ENCODE measurements around the gene KCNG2. TPM values are rescaled to one million over a fixed set of nuclear protein-coding genes. Genes with fewer than 3 reads are reported as not detected.

KCNG2 gene
- total and polyA plus RNA-seq, 7 experiments from 2014 or later: not detected

DNA sequence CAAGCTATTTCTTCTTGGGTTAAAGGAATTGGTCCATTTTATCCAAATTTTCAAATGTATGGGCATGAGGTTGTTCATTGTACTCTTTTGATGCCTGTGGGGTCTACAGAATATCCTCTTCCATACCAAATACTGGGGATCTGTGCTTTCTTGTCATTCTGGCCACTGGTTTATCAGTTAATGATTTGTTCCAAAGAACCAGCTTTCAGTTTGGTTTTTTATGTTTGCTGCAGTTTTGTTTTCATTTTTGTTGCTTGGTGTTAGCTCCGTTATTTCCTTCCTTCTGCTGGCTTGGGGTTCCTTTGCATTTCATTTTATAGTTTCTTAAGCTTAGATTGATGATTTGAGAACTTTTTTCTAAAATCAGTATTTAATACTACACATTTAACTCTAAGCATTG is 108.3 kb downstream of the KCNG2 start:
- Mint-ChIP-seq H3K27me3 (no peaks in the 10 kb centered on the region), H3K9me3 (peaks cover 0 to 12% (median 0%) of the 10 kb centered on the region in 11 donors), H3K36me3 (peaks cover 15 to 48% (median 25%) of the 10 kb centered on the region in 5 donors), H3K27ac (peak overlapping the region in 6 of 9 donors; percentile 1 to 73 (median 42)), H3K4me3 (no peak overlapping the region), H3K4me1 (peaks cover 0 to 22% (median 5%) of the 10 kb centered on the region in 7 donors)
- intact Hi-C loops (cut with micrococcal nuclease): no loop called here
- Histone ChIP-seq H3K4me3 (ENCODE audit: low read length) (no peak overlapping the region), H3K27me3 (ENCODE audit: control insufficient read depth in 2 of 2, insufficient read depth in 2 of 2, low read length in 2 of 2) (no peaks in the 10 kb centered on the region), H3K4me1 (ENCODE audit: control insufficient read depth in 2 of 2, insufficient read depth in 2 of 2, low read length in 2 of 2) (no peaks in the 10 kb centered on the region), H3K36me3 (ENCODE audit: control insufficient read depth in 2 of 3, insufficient read depth in 3 of 3, low read length in 3 of 3) (peaks cover 0 to 28% (median 0%) of the 10 kb centered on the region in 3 experiments), H3K27ac (ENCODE audit: low read depth, low read length) (no peak overlapping the region), H3K9me3 (ENCODE audit: control insufficient read depth in 2 of 3, low read length in 3 of 3) (no peaks in the 10 kb centered on the region)
- POLR2A ChIA-PET: no interaction called here
- DNase-seq (no peak), ATAC-seq (no peak)
- CTCF ChIA-PET: no interaction called here

DNA sequence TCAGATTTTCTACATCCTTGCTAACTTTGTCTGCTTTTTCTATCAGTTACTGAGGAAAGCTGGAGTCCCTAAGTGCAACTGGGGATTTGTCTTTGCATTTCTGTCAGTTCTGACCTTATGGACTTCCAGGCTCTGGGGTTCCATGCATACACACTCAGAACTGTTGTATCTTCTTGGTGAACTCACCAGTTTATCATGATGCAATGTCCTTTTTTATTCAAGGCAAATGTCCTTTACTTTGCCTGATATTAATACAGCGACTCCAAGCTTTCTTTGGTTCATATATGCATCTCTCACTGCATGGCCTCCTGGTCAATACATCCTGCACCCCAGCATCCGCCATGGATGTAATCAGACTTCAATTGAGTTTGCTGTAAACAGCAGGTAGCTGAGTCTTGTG is 109.0 kb downstream of the KCNG2 start:
- Histone ChIP-seq H3K27me3 (ENCODE audit: control insufficient read depth in 2 of 2, insufficient read depth in 2 of 2, low read length in 2 of 2) (no peaks in the 10 kb centered on the region), H3K4me1 (ENCODE audit: control insufficient read depth in 2 of 2, insufficient read depth in 2 of 2, low read length in 2 of 2) (peaks cover 0 to 1% of the 10 kb centered on the region in 2 donors), H3K36me3 (ENCODE audit: control insufficient read depth in 2 of 3, insufficient read depth in 3 of 3, low read length in 3 of 3) (peaks cover 0 to 28% (median 0%) of the 10 kb centered on the region in 3 experiments), H3K4me3 (ENCODE audit: low read length) (no peak overlapping the region), H3K27ac (ENCODE audit: low read depth, low read length) (no peak overlapping the region), H3K9me3 (ENCODE audit: control insufficient read depth in 2 of 3, low read length in 3 of 3) (no peaks in the 10 kb centered on the region)
- Mint-ChIP-seq H3K27me3 (no peaks in the 10 kb centered on the region), H3K27ac (no peak overlapping the region), H3K4me1 (peaks cover 0 to 22% (median 5%) of the 10 kb centered on the region in 7 donors), H3K4me3 (no peak overlapping the region), H3K9me3 (peaks cover 0 to 11% (median 0%) of the 10 kb centered on the region in 11 donors), H3K36me3 (peaks cover 13 to 47% (median 23%) of the 10 kb centered on the region in 5 donors)
- intact Hi-C loops (cut with micrococcal nuclease): no loop called here
- DNase-seq: peak in 1 of 9 donors; percentile 7
- CTCF ChIA-PET: no interaction called here
- ATAC-seq: no peak
- POLR2A ChIA-PET: no interaction called here

DNA sequence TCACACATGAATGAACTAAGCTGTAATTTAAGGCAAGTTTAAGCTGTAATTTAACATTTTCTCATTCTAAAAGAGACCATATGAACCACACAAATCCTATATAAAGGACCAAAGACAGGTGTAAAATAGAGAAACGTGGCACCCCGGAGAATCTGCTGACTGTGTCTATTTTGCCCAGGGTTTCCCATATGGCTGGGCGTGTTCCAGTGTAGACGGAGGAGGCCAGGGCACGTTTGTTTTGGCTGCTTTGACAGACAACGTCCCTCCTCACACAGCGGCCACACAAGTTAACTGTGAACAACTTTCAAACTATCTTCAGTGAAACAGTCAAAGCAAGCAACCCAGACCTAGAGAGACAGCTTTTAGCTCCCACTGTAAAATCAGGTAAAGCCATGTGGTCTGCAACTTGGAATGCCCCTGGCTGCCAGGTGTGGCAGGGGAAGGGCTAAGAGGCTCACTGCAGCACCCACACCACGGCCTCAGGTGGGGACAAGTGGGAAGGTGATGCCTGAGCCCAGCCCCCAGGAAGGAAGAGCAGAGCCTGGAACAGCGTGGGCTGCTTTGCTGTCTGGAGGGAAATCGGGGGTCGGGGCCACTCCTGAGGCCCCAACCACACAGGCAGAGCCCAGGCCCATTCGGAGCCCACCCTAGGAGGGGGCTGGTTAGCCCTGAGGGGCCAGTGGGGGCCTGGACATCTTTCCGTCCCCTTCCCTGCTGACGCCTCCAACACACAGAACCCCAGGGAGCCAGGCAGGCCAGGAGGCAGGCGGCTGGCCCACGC is 113.0 kb downstream of the KCNG2 start:
- Mint-ChIP-seq H3K27me3 (no peaks in the 10 kb centered on the region), H3K9me3 (peaks cover 0 to 9% (median 0%) of the 10 kb centered on the region in 11 donors), H3K4me1 (peaks cover 18 to 47% (median 31%) of the 10 kb centered on the region in 7 donors), H3K4me3 (peak overlapping the region in 1 of 10 donors; percentile 59), H3K27ac (no peak overlapping the region), H3K36me3 (peaks cover 9 to 55% (median 22%) of the 10 kb centered on the region in 5 donors)
- DNase-seq (no peak), ATAC-seq (no peak)
- peaks cover 0 to 16% (median 0%) of the 10 kb centered on the region in 3 experiments for H3K36me3 ChIP-seq (ENCODE audit: control insufficient read depth in 2 of 3, insufficient read depth in 3 of 3, low read length in 3 of 3)
- peaks cover 0 to 20% of the 10 kb centered on the region in 2 donors for H3K4me1 ChIP-seq (ENCODE audit: control insufficient read depth in 2 of 2, insufficient read depth in 2 of 2, low read length in 2 of 2)
- POLR2A ChIA-PET: no interaction called here
- H3K4me3 ChIP-seq (ENCODE audit: low read length): no peak overlapping the region
- H3K27me3 ChIP-seq (ENCODE audit: control insufficient read depth in 2 of 2, insufficient read depth in 2 of 2, low read length in 2 of 2): no peaks in the 10 kb centered on the region
- no peak overlapping the region for H3K27ac ChIP-seq (ENCODE audit: low read depth, low read length)
- no peaks in the 10 kb centered on the region for H3K9me3 ChIP-seq (ENCODE audit: control insufficient read depth in 2 of 3, low read length in 3 of 3)
- intact Hi-C loops (cut with micrococcal nuclease): no loop called here
- CTCF ChIA-PET: no interaction called here

DNA sequence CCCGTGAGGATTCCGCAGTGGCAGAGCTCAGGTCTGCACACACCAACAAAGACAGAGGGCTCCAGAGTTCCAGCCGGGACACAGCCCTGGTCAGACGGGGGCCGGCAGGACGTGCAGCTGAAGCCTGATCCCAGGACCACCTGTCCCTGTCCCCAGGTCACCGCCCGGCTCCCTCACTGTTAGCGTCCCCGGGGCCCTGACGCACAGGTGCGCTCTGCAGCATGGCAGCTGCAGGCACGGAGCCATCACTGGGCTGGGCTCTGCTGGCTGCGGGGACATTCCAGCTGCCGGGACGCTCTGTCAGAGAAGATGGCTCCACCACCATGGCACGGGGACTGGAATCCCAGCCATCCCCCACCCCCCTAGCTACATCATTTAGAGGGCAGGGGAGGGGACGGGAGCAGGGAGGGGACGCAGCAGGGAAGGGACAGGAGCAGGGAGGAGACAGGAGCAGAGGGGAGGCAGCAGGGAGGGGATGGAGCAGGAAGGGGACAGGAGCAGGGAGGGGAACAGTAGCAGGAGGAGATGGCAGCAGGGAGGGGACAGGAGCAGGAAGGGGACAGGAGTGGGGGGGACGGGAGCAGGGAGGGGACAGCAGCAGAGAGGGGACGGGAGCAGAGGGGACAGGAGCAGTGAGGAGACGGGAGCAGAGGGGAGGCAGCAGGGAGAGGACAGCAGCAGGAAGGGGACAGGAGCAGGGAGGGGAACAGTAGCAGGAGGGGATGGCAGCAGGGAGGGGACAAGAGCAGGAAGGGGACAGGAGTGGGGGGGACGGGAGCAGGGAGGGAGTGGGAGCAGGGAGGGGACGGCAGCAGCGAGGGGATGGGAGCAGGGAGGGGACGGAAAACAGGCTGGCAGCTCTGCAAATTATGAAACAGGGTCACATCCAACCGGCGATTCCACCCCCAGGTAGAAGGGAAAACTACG is 113.9 kb downstream of the KCNG2 start:
- no peaks in the 10 kb centered on the region for H3K27me3 ChIP-seq (ENCODE audit: control insufficient read depth in 2 of 2, insufficient read depth in 2 of 2, low read length in 2 of 2)
- Mint-ChIP-seq H3K27ac (peak overlapping the region in 3 of 9 donors; percentile 90 to 94 (median 91)), H3K4me3 (peak overlapping the region in 1 of 10 donors; percentile 59), H3K4me1 (peaks cover 18 to 42% (median 27%) of the 10 kb centered on the region in 7 donors), H3K36me3 (peaks cover 9 to 61% (median 24%) of the 10 kb centered on the region in 5 donors), H3K9me3 (peaks cover 0 to 9% (median 0%) of the 10 kb centered on the region in 11 donors), H3K27me3 (no peaks in the 10 kb centered on the region)
- peaks cover 0 to 20% of the 10 kb centered on the region in 2 donors for H3K4me1 ChIP-seq (ENCODE audit: control insufficient read depth in 2 of 2, insufficient read depth in 2 of 2, low read length in 2 of 2)
- H3K4me3 ChIP-seq (ENCODE audit: low read length): no peak overlapping the region
- ChIA-PET POLR2A (no interaction called here), CTCF (no interaction called here)
- DNase-seq: no peak
- intact Hi-C loops (cut with micrococcal nuclease): loop anchor here in 1 of 2 donors (1.0 kb wide), 1 partner anchor 40 kb away; the partner anchor contains the start of gene SLC66A2
- H3K27ac ChIP-seq (ENCODE audit: low read depth, low read length): no peak overlapping the region
- no peak for ATAC-seq
- H3K36me3 ChIP-seq (ENCODE audit: control insufficient read depth in 2 of 3, insufficient read depth in 3 of 3, low read length in 3 of 3): peaks cover 0 to 25% (median 0%) of the 10 kb centered on the region in 3 experiments
- no peaks in the 10 kb centered on the region for H3K9me3 ChIP-seq (ENCODE audit: control insufficient read depth in 2 of 3, low read length in 3 of 3)

DNA sequence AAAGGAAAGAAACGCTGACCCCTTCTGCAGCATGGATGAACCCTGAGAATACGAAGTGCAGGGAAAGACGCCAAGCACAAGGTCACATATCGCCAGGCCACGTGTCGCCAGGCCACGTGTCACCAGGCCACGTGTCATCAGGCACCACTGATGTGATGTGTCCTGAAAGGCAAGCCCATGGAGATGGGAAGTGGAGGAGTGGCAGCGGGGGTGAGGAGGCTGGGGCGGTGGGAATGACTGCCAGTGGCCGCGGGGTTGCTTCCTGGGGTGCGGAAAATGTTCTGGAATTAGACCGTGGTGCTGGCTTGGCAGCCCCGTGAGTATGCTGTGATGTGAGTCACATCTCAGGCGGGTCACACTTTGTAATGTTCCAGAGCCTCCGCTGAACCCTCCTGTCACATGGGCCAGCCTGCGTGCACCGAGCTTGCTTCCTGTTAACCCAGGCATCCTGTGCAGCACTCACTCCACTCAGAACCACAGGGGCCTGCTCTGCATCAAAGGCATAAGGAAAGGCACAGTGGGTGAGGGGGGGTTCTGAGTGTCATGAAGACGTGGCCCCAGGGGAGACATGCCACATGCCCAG is 114.8 kb downstream of the KCNG2 start:
- Histone ChIP-seq H3K4me3 (ENCODE audit: low read length) (no peak overlapping the region), H3K4me1 (ENCODE audit: control insufficient read depth in 2 of 2, insufficient read depth in 2 of 2, low read length in 2 of 2) (peaks cover 0 to 20% of the 10 kb centered on the region in 2 donors), H3K9me3 (ENCODE audit: control insufficient read depth in 2 of 3, low read length in 3 of 3) (no peaks in the 10 kb centered on the region), H3K36me3 (ENCODE audit: control insufficient read depth in 2 of 3, insufficient read depth in 3 of 3, low read length in 3 of 3) (peaks cover 0 to 32% (median 0%) of the 10 kb centered on the region in 3 experiments), H3K27me3 (ENCODE audit: control insufficient read depth in 2 of 2, insufficient read depth in 2 of 2, low read length in 2 of 2) (no peaks in the 10 kb centered on the region), H3K27ac (ENCODE audit: low read depth, low read length) (peak overlapping the region; percentile 49)
- Mint-ChIP-seq H3K27me3 (no peaks in the 10 kb centered on the region), H3K9me3 (peaks cover 0 to 9% (median 0%) of the 10 kb centered on the region in 11 donors), H3K4me3 (peak overlapping the region in 7 of 10 donors; percentile 9 to 83 (median 49)), H3K4me1 (peaks cover 18 to 42% (median 27%) of the 10 kb centered on the region in 7 donors), H3K36me3 (peaks cover 9 to 62% (median 25%) of the 10 kb centered on the region in 5 donors), H3K27ac (peak overlapping the region in 7 of 9 donors; percentile 88 to 94 (median 91))
- CTCF ChIA-PET: no interaction called here
- intact Hi-C loops (cut with micrococcal nuclease): loop anchor here in 1 of 2 donors (1.0 kb wide), 1 partner anchor 39 kb away; the partner anchor contains the start of gene SLC66A2
- POLR2A ChIA-PET: no interaction called here
- peak; percentile 37 for ATAC-seq
- peak in 8 of 9 donors; percentile 20 to 63 (median 44) for DNase-seq
